Measurements from ENCODE around the gene PHACTR3. TPM values are rescaled to one million over a fixed set of nuclear protein-coding genes. Genes with fewer than 3 reads are reported as not detected.

Gene PHACTR3
- total and polyA plus RNA-seq, 2 donors (not counting 3 experiments of a cell fraction or from before 2014, with no cell fraction given), result not detected

- no peak overlapping the region for H3K4me3 ChIP-seq (replicated peaks in 1 of 3; ENCODE audit: insufficient read depth in 1 of 3, low read depth in 1 of 3, low read length in 3 of 3)
- ChIA-PET CTCF (no interaction called here), POLR2A (no interaction called here)
- dilution Hi-C loops (cut with MboI; ENCODE audit: extremely low pct_ligation_motif_present, low sequenced_read_pairs) (no loop called here), intact Hi-C loops (cut with micrococcal nuclease) (no loop called here)
- peaks cover 4% of the 10 kb centered on the region for H3K9me3 ChIP-seq (replicated peaks; ENCODE audit: control insufficient read depth, insufficient read depth, low read length)
- H3K4me1 ChIP-seq (ENCODE audit: control insufficient read depth, extremely low read depth, insufficient read depth, low read length), result no peaks in the 10 kb centered on the region
- H2AFZ ChIP-seq (ENCODE audit: low read depth, low read length), result no peak overlapping the region
- DNase-seq (ENCODE audit: low read depth, low spot score) (no peak), FAIRE-seq (no peak)
- no peaks in the 10 kb centered on the region for H3K9me1 ChIP-seq (replicated peaks; ENCODE audit: control insufficient read depth, extremely low read depth, insufficient read depth, low read length)
- no peaks in the 10 kb centered on the region for H3K79me2 ChIP-seq (ENCODE audit: control insufficient read depth, insufficient read depth, low read length)
- BruUV-seq (replicated peaks), result no TSS peak
- no peak overlapping the region for H3K9ac ChIP-seq (replicated peaks; ENCODE audit: extremely low read depth, insufficient read depth, low read length)
- H3K27ac ChIP-seq (ENCODE audit: insufficient read depth, low read depth, low read length), result no peak overlapping the region
- TF ChIP-seq GATA2 (IDR thresholded peaks at IDR 0.05; ENCODE audit: insufficient read depth, insufficient read length, low read depth, low read length) (no peak), POLR2A (IDR thresholded peaks at IDR 0.05; ENCODE audit: low read depth, low read length) (no peak), FOS (IDR thresholded peaks at IDR 0.05; ENCODE audit: borderline replicate concordance, insufficient read depth, low read length) (no peak), POLR2AphosphoS5 (IDR thresholded peaks at IDR 0.05; ENCODE audit: insufficient read depth, low read depth, low read length) (no peak), EZH2 (IDR thresholded peaks at IDR 0.05; ENCODE audit: borderline replicate concordance, low read depth, low read length, severe bottlenecking) (no peak), JUN (IDR thresholded peaks at IDR 0.05; ENCODE audit: borderline replicate concordance, insufficient read depth, insufficient read length, low read depth) (no peak), MYC (IDR thresholded peaks at IDR 0.05; ENCODE audit: low read depth, low read length) (no peak)
- TF ChIP-seq, protein P1, sequence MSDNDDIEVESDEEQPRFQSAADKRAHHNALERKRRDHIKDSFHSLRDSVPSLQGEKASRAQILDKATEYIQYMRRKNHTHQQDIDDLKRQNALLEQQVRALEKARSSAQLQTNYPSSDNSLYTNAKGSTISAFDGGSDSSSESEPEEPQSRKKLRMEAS (IDR thresholded peaks at IDR 0.05; ENCODE audit: insufficient read depth, insufficient read length), result no peak
- TF ChIP-seq, protein P2, sequence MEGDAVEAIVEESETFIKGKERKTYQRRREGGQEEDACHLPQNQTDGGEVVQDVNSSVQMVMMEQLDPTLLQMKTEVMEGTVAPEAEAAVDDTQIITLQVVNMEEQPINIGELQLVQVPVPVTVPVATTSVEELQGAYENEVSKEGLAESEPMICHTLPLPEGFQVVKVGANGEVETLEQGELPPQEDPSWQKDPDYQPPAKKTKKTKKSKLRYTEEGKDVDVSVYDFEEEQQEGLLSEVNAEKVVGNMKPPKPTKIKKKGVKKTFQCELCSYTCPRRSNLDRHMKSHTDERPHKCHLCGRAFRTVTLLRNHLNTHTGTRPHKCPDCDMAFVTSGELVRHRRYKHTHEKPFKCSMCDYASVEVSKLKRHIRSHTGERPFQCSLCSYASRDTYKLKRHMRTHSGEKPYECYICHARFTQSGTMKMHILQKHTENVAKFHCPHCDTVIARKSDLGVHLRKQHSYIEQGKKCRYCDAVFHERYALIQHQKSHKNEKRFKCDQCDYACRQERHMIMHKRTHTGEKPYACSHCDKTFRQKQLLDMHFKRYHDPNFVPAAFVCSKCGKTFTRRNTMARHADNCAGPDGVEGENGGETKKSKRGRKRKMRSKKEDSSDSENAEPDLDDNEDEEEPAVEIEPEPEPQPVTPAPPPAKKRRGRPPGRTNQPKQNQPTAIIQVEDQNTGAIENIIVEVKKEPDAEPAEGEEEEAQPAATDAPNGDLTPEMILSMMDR (IDR thresholded peaks at IDR 0.05; ENCODE audit: extremely low read depth in 1 of 2, insufficient read depth in 1 of 2, low read depth in 1 of 2, low read length in 2 of 2), result no peak
- no peaks in the 10 kb centered on the region for H3K27me3 ChIP-seq (ENCODE audit: control insufficient read depth in 2 of 2, insufficient read depth in 2 of 2, low read length in 2 of 2)
- no peaks in the 10 kb centered on the region for H3K36me3 ChIP-seq (ENCODE audit: control insufficient read depth in 2 of 2, extremely low read depth in 1 of 2, insufficient read depth in 2 of 2, low read length in 2 of 2)
- no peaks in the 10 kb centered on the region for H4K20me1 ChIP-seq (replicated peaks; ENCODE audit: control insufficient read depth, extremely low read depth, insufficient read depth, low read length)
- H3K4me2 ChIP-seq (ENCODE audit: insufficient read depth, low read length), result no peak overlapping the region
Measured at GRCh38 chr20:59680852-59681251, 76.5 kb downstream of the PHACTR3 start.
